Astrocyte (in vitro differentiated cells and primary cell): ENCODE data around the gene KRT82. TPM values are rescaled to one million over a fixed set of nuclear protein-coding genes. Genes with fewer than 3 reads are reported as not detected.
A peak's percentile ranks its signal among the peaks of the same experiment; 100 is the strongest.

Experiments used
- DNase-seq: peaks from one replicate; pipeline ENCODE4 v3.0.0-alpha.2; 2010; ENCODE audit warnings: low read depth
- FAIRE-seq: peaks from 2 replicates; lab custom pipeline; 2011; peaks lifted over from hg19 to GRCh38; lab: Jason Lieb, UNC
- H2AFZ ChIP-seq: 2 replicates; pipeline ENCODE4 v1.6.0; 2012; ENCODE audit warnings: low read depth, low read length, inconsistent platforms
- H3K27ac ChIP-seq: 2 replicates; pipeline ENCODE4 v1.5.1; 2011; ENCODE audit warnings: low read depth, low read length, inconsistent platforms
- H3K27me3 ChIP-seq: 2 replicates; pipeline ENCODE4 v1.6.0; 2011; ENCODE audit warnings: low read length, inconsistent platforms; ENCODE audit not compliant: insufficient read depth
- H3K36me3 ChIP-seq: 2 replicates; pipeline ENCODE4 v1.5.1; 2011; ENCODE audit warnings: low read length, inconsistent platforms; ENCODE audit not compliant: insufficient read depth
- H3K4me1 ChIP-seq: 2 replicates; pipeline ENCODE4 v1.5.1; 2011; ENCODE audit warnings: low read length, inconsistent platforms; ENCODE audit not compliant: insufficient read depth
- H3K4me2 ChIP-seq: 2 replicates; pipeline ENCODE4 v1.6.0; 2012; ENCODE audit warnings: low read length, inconsistent platforms
- H3K4me3 ChIP-seq: 2 replicates; pipeline ENCODE4 v1.5.1; 2011; ENCODE audit warnings: low read depth, mild to moderate bottlenecking, low read length, inconsistent platforms; ENCODE audit not compliant: insufficient read depth
- H3K79me2 ChIP-seq: 2 replicates; pipeline ENCODE4 v1.6.0; 2012; ENCODE audit warnings: mild to moderate bottlenecking, low read length, inconsistent platforms; ENCODE audit not compliant: insufficient read depth
- H3K9ac ChIP-seq: 2 replicates; pipeline ENCODE4 v1.6.0; 2012; ENCODE audit warnings: mild to moderate bottlenecking, low read length, inconsistent platforms
- H3K9me3 ChIP-seq: 2 replicates; pipeline ENCODE4 v1.5.1; 2012; ENCODE audit warnings: low read depth, mild to moderate bottlenecking, low read length, inconsistent platforms; ENCODE audit not compliant: insufficient read depth
- H4K20me1 ChIP-seq: 2 replicates; pipeline ENCODE4 v1.6.0; 2012; ENCODE audit warnings: low read length, inconsistent platforms; ENCODE audit not compliant: insufficient read depth
- H3K27ac Mint-ChIP-seq: one replicate; pipeline ENCODE4 v1.8.0; 2021; ENCODE audit warnings: mild to moderate bottlenecking, mixed read lengths; ENCODE audit not compliant: unreplicated experiment
- H3K27me3 Mint-ChIP-seq: one replicate; pipeline ENCODE4 v1.8.0; 2021; ENCODE audit warnings: low read depth, mixed read lengths; ENCODE audit not compliant: unreplicated experiment
- H3K36me3 Mint-ChIP-seq: one replicate; pipeline ENCODE4 v1.8.0; 2021; ENCODE audit warnings: low read depth, mixed read lengths; ENCODE audit not compliant: unreplicated experiment
- H3K4me1 Mint-ChIP-seq: one replicate; pipeline ENCODE4 v1.8.0; 2021; ENCODE audit warnings: low read depth, mixed read lengths; ENCODE audit not compliant: unreplicated experiment
- H3K4me3 Mint-ChIP-seq: one replicate; pipeline ENCODE4 v1.8.0; 2021; ENCODE audit warnings: mild to moderate bottlenecking, moderate library complexity, mixed read lengths; ENCODE audit not compliant: unreplicated experiment
- H3K9me3 Mint-ChIP-seq: one replicate; pipeline ENCODE4 v1.8.0; 2021; ENCODE audit warnings: mild to moderate bottlenecking, mixed read lengths; ENCODE audit not compliant: unreplicated experiment
- EZH2 ChIP-seq: IDR thresholded peaks from 2 replicates; pipeline ENCODE4 v1.6.1; 2012; ENCODE audit warnings: mild to moderate bottlenecking, low read length, inconsistent platforms; ENCODE audit not compliant: insufficient read depth
- total RNA-seq: library from RNA; stranded (reverse); gene quantifications from 2 replicates; pipeline ENCODE4 v1.2.1, GENCODE V29; 2021
- TF ChIP-seq, protein P1 (sequence below): IDR thresholded peaks from 2 replicates; pipeline ENCODE4 v1.5.1; 2011; ENCODE audit warnings: low read depth, mild to moderate bottlenecking, inconsistent platforms, low read length, moderate library complexity; ENCODE audit not compliant: insufficient read depth

KRT82 gene
- total RNA-seq, 1 donor from 2014 or later = not detected

DNA sequence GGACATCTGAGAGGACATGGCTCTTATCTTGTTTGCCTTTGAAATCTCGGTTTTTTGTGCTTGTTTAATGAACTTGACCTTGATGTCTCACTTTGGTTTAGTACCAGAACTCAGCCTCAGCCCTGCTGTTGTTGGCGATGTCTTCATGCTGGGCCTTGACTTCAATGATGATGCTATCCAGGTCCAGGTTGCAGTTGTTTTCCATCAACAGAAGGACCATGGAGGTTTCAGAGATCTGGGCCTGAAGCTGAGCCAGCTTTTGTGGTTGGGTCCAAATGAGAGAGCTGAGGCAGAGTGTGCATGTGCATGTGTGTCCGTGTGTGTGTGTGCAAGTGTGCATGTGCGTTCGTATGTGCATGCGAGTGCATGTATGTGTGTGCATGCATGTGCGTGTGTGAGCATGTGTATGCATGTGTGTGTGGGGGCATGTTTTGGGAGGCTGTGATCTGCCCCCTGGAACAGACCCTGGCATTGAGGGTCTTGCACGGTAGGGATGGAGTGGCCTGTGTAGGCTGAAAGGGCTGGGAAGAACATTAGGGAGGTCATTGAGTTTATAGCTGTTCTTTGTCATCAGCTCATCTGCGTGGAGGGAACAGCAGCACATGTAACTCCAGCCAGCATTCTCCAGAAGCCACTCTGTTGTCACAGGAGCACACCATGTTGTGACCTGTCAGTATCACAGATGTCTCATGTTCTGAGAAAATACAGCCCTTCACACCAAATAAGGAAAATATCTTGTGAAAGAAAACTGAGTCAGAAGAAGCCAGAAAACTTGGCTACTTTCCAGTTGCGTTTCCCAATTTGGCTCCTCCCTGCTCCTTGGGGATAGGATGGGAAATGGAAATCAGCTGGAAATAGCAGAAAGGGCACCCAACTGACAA is 10.0 kb upstream of the KRT82 start:
- FAIRE-seq = no peak
- H3K79me2 ChIP-seq = no peaks in the 10 kb centered on the region

DNA sequence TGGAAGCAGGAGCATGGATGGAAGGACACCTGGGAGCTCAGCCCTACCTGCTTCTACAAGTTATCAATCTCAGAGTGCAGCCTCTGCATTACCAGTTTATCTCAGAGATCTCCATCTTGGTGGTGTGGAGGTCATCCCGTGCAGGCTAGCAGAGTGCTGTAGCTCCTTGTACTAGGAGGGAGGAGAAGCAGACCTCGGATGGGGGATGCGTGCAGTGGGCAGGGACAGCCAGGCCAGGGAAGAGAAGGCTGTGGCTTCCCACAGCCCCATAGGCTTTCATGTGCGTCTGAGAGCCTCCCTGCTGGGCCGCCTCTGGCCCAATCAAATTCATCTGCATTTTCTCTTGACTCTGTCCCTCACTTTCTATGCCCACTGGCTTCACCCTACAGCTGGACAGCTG is 8.8 kb upstream of the KRT82 start:
- TF ChIP-seq, protein P1, sequence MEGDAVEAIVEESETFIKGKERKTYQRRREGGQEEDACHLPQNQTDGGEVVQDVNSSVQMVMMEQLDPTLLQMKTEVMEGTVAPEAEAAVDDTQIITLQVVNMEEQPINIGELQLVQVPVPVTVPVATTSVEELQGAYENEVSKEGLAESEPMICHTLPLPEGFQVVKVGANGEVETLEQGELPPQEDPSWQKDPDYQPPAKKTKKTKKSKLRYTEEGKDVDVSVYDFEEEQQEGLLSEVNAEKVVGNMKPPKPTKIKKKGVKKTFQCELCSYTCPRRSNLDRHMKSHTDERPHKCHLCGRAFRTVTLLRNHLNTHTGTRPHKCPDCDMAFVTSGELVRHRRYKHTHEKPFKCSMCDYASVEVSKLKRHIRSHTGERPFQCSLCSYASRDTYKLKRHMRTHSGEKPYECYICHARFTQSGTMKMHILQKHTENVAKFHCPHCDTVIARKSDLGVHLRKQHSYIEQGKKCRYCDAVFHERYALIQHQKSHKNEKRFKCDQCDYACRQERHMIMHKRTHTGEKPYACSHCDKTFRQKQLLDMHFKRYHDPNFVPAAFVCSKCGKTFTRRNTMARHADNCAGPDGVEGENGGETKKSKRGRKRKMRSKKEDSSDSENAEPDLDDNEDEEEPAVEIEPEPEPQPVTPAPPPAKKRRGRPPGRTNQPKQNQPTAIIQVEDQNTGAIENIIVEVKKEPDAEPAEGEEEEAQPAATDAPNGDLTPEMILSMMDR = no peak
- no peak for TF ChIP-seq EZH2
- H3K4me3 Mint-ChIP-seq = no peak overlapping the region
- Histone ChIP-seq H3K79me2 (no peaks in the 10 kb centered on the region), H3K9ac (no peak overlapping the region), H3K4me2 (no peak overlapping the region), H4K20me1 (no peaks in the 10 kb centered on the region), H3K9me3 (no peaks in the 10 kb centered on the region), H2AFZ (no peak overlapping the region), H3K27me3 (no peaks in the 10 kb centered on the region), H3K4me3 (no peak overlapping the region), H3K36me3 (no peaks in the 10 kb centered on the region), H3K4me1 (peaks cover 9% of the 10 kb centered on the region), H3K27ac (no peak overlapping the region)
- H3K9me3 Mint-ChIP-seq = peaks cover 8% of the 10 kb centered on the region
- no peak overlapping the region for H3K27ac Mint-ChIP-seq
- peaks cover 26% of the 10 kb centered on the region for H3K4me1 Mint-ChIP-seq
- FAIRE-seq (no peak), DNase-seq (no peak)
- peaks cover 21% of the 10 kb centered on the region for H3K27me3 Mint-ChIP-seq
- H3K36me3 Mint-ChIP-seq = no peaks in the 10 kb centered on the region

More for the DNA sequence above, 10.0 kb upstream of the KRT82 start:
- H3K4me3 ChIP-seq = no peak overlapping the region
- peaks cover 31% of the 10 kb centered on the region for H3K4me1 Mint-ChIP-seq
- H2AFZ ChIP-seq = no peak overlapping the region
- DNase-seq = peak; percentile 55
- no peak overlapping the region for H3K9ac ChIP-seq
- H3K36me3 ChIP-seq = no peaks in the 10 kb centered on the region
- no peak overlapping the region for H3K27ac Mint-ChIP-seq
- H3K4me2 ChIP-seq = no peak overlapping the region
- H3K36me3 Mint-ChIP-seq = no peaks in the 10 kb centered on the region
- no peak overlapping the region for H3K27ac ChIP-seq
- no peaks in the 10 kb centered on the region for H3K27me3 ChIP-seq
- H4K20me1 ChIP-seq = no peaks in the 10 kb centered on the region
- no peaks in the 10 kb centered on the region for H3K9me3 ChIP-seq
- H3K4me1 ChIP-seq = peaks cover 9% of the 10 kb centered on the region
- H3K9me3 Mint-ChIP-seq = peaks cover 3% of the 10 kb centered on the region
- peaks cover 17% of the 10 kb centered on the region for H3K27me3 Mint-ChIP-seq
- TF ChIP-seq EZH2 = no peak
- TF ChIP-seq, protein P1 = no peak
- no peak overlapping the region for H3K4me3 Mint-ChIP-seq

DNA sequence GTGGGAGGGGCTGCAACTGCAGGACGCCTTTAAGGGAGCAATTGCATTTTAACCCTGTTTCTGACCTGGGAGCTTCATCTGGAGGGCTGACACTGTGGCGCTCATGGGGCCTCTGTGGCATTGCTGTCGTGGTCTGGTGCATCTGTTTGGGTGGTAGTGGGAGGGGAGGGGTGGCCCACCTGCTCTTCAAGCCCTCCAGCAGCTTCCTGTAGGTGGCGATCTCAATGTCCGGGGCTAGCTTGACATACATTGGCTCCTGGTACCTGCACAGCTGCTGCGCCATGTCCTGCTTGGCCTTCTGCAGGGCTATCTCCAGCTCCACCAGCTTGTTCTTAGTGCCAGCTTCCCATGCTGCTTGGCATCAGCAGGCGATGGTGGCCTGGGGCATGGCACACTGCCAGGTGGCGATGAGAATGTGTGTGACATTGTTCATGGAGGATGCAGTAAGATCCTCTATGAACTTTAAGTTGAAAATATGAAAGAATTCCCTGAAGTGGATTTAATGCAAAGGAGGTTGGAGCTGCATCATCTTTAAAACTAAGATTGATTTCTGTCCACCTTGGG is 7.7 kb upstream of the KRT82 start:
- no peak for FAIRE-seq
- DNase-seq = no peak

More for the DNA sequence above, 7.7 kb upstream of the KRT82 start:
- Histone ChIP-seq H4K20me1 (no peaks in the 10 kb centered on the region), H3K36me3 (no peaks in the 10 kb centered on the region), H3K4me1 (peaks cover 9% of the 10 kb centered on the region), H3K9me3 (no peaks in the 10 kb centered on the region), H3K27me3 (no peaks in the 10 kb centered on the region), H3K4me2 (no peak overlapping the region), H3K27ac (no peak overlapping the region), H2AFZ (no peak overlapping the region), H3K79me2 (no peaks in the 10 kb centered on the region), H3K9ac (no peak overlapping the region), H3K4me3 (no peak overlapping the region)
- Mint-ChIP-seq H3K36me3 (no peaks in the 10 kb centered on the region), H3K27ac (no peak overlapping the region), H3K27me3 (peaks cover 21% of the 10 kb centered on the region), H3K9me3 (peaks cover 8% of the 10 kb centered on the region), H3K4me3 (no peak overlapping the region), H3K4me1 (peaks cover 15% of the 10 kb centered on the region)
- TF ChIP-seq, protein P1 = no peak
- TF ChIP-seq EZH2 = no peak
